SK-N-SH (cell line): ENCODE data around the gene ADGB.

Experiments used
- CTCF ChIP-seq: fragments of 200-600 bp; sonication (generic); IDR thresholded peaks from 2 replicates; pipeline ENCODE4 v1.6.1; 2017; ENCODE audit warnings: antibody characterized with exemption, mild to moderate bottlenecking, moderate library complexity
- EP300 ChIP-seq, 2 experiments: IDR thresholded peaks; 2 replicates each; pipeline versions ENCODE4 v1.4.0 to v1.6.1; 2012; ENCODE audit warnings: borderline replicate concordance in 1 of 2, low read depth in 1 of 2, low read length in 1 of 2
- EZH2phosphoT487 ChIP-seq: fragments of 200-600 bp; sonication (generic); IDR thresholded peaks from 2 replicates; pipeline ENCODE4 v1.6.1; 2017; ENCODE audit warnings: low read depth, mixed run types, mild to moderate bottlenecking, antibody characterized with exemption, moderate library complexity, borderline replicate concordance
- FOXJ3 ChIP-seq: sonication (generic); formaldehyde crosslinking; IDR thresholded peaks from 2 replicates; pipeline ENCODE4 v1.5.1; 2020; ENCODE audit warnings: mild to moderate bottlenecking, missing genetic modification reagents
- MAX ChIP-seq: IDR thresholded peaks from 2 replicates; pipeline ENCODE4 v1.4.0; 2012; ENCODE audit warnings: low read depth
- NFIC ChIP-seq: IDR thresholded peaks from 2 replicates; pipeline ENCODE4 v1.4.0; 2012; ENCODE audit warnings: borderline replicate concordance
- REST ChIP-seq: IDR thresholded peaks from 2 replicates; pipeline ENCODE4 v1.6.1; 2012; ENCODE audit warnings: mild to moderate bottlenecking, low read depth, low read length, moderate library complexity
- USF1 ChIP-seq: IDR thresholded peaks from 2 replicates; pipeline ENCODE4 v1.4.0; 2012; ENCODE audit warnings: low read depth, borderline replicate concordance
- USF2 ChIP-seq: fragments of 150-350 bp; IDR thresholded peaks from 2 replicates; pipeline ENCODE4 v1.6.1; 2017; ENCODE audit warnings: antibody characterized with exemption, low read length, low read depth, borderline replicate concordance
- YY1 ChIP-seq: IDR thresholded peaks from 2 replicates; pipeline ENCODE4 v1.4.0; 2012; ENCODE audit warnings: low read depth, mild to moderate bottlenecking
- ZBTB33 ChIP-seq: IDR thresholded peaks from 2 replicates; pipeline ENCODE4 v1.4.0; 2012; ENCODE audit warnings: low read depth, borderline replicate concordance

GRCh38 chr6:146862508-146862919 is 263.7 kb downstream of the ADGB start:
- no peak for TF ChIP-seq REST
- no peak for TF ChIP-seq ZBTB33
- TF ChIP-seq FOXJ3 (CRISPR knock-in tag), result no peak
- no peak for TF ChIP-seq YY1
- TF ChIP-seq EP300 (IDR thresholded peaks at IDR 0.05; ENCODE audit: borderline replicate concordance in 1 of 2, low read depth in 1 of 2, low read length in 1 of 2), result no peak
- TF ChIP-seq MAX, result no peak
- TF ChIP-seq USF1, result no peak
- TF ChIP-seq EZH2phosphoT487, result no peak
- TF ChIP-seq CTCF, result no peak
- TF ChIP-seq NFIC, result no peak
- TF ChIP-seq USF2, result no peak
